ENCODE data around the gene DNAAF8.

DNAAF8 gene

DNA sequence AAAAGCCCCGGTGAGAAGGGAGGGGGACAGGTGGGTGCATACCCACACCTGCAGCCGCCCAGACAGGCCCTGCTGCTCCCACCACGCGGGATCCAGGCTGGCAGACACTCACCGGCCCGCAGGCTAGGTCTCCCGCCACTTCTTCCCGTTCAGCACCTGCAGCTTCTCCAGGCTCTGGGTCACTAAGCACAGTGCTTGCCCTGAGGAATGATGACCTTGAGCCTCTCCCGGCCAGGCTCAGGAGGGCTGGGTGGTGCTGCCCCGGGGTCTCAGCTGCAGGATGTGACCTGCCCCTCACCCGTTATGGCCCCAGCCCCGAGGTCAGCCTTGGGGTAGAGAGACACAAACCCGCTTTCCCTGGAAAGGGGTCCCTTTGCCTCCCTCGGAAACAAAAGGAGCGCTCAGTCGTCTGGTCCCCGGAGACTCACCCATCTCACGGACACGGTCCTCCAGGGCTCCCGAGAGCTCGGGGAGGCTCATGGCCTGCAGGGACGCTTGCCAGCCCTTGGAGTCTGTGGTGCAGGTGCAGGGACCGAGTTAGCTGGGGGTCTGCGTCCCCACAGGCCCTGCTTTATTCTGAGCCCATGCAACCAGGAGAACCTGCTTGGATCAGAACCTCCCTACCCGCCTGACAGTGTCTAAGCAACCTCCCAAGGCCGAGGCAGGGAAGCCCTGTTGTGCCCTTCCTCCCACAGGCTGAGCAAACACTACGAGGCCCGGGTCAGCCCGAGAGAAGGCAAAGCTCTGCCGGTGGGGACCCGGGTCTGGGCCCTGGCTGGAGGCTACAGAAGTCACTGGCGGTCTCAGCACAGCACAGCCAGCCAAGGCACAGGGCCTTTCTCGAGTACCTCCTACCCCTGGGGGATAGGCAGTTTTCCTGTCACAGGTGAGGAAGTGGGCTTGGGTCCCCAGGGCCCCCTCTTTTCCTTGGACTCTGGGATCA, 37.2 kb upstream of the DNAAF8 start:
- Histone ChIP-seq H3K4me2 (ENCODE audit: low read length) (no peak overlapping the region), H3K27me3 (ENCODE audit: control insufficient read depth, low read length) (no peaks in the 10 kb centered on the region), H3K4me3 (ENCODE audit: low read length) (no peak overlapping the region), H4K20me1 (ENCODE audit: control insufficient read depth, insufficient read depth, low read depth, low read length) (peaks cover 4% of the 10 kb centered on the region; the same call in 1 of the 2 replicates), H3K36me3 (ENCODE audit: control insufficient read depth, low read length) (peaks cover 38% of the 10 kb centered on the region), H3F3A (ENCODE audit: control insufficient read depth, insufficient read depth) (no peaks in the 10 kb centered on the region), H3K79me2 (ENCODE audit: control insufficient read depth, low read length) (peaks cover 16% of the 10 kb centered on the region), H3K4me1 (ENCODE audit: control insufficient read depth, low read length) (peaks cover 15% of the 10 kb centered on the region), H3K9me2 (replicated peaks; ENCODE audit: control insufficient read depth, low read length) (no peaks in the 10 kb centered on the region), H3K9me3 (ENCODE audit: control insufficient read depth, insufficient read depth, low read length) (no peaks in the 10 kb centered on the region), H3K27ac (ENCODE audit: low read depth, low read length) (no peak overlapping the region)
- TF ChIP-seq, protein P1, sequence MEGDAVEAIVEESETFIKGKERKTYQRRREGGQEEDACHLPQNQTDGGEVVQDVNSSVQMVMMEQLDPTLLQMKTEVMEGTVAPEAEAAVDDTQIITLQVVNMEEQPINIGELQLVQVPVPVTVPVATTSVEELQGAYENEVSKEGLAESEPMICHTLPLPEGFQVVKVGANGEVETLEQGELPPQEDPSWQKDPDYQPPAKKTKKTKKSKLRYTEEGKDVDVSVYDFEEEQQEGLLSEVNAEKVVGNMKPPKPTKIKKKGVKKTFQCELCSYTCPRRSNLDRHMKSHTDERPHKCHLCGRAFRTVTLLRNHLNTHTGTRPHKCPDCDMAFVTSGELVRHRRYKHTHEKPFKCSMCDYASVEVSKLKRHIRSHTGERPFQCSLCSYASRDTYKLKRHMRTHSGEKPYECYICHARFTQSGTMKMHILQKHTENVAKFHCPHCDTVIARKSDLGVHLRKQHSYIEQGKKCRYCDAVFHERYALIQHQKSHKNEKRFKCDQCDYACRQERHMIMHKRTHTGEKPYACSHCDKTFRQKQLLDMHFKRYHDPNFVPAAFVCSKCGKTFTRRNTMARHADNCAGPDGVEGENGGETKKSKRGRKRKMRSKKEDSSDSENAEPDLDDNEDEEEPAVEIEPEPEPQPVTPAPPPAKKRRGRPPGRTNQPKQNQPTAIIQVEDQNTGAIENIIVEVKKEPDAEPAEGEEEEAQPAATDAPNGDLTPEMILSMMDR (IDR thresholded peaks at IDR 0.05; ENCODE audit: low read depth, low read length, poor library complexity, severe bottlenecking): no peak
- no peak for TF ChIP-seq EZH2phosphoT487 (IDR thresholded peaks at IDR 0.05; ENCODE audit: borderline replicate concordance, low read length)

DNA sequence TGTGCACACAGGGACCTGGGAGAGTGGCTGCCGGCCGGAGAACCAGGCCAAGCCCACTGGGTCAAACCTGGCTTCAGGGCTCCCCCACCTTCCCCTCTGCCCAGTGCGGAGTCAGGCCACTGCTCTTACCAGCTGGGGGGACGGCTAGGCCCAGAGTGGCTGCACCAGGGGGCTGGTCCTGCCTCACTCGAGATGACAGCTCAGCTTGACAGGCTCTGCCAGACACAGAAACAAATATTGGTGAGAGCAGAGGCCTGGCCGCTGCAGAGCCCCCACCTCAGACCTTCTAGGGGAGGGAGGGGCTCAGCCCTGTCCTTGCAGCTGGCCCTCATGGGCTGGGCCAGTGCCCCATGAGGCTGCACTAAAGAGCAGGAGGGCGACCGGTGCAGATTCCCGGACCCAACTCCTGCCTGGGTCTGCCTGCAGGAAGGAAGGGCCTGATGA, 36.5 kb upstream of the DNAAF8 start:
- Histone ChIP-seq H4K20me1 (ENCODE audit: control insufficient read depth, insufficient read depth, low read depth, low read length) (peaks cover 4% of the 10 kb centered on the region; the same call in 1 of the 2 replicates), H3K36me3 (ENCODE audit: control insufficient read depth, low read length) (peaks cover 38% of the 10 kb centered on the region), H3F3A (ENCODE audit: control insufficient read depth, insufficient read depth) (no peaks in the 10 kb centered on the region), H3K9me3 (ENCODE audit: control insufficient read depth, insufficient read depth, low read length) (no peaks in the 10 kb centered on the region), H3K9me2 (replicated peaks; ENCODE audit: control insufficient read depth, low read length) (no peaks in the 10 kb centered on the region), H3K4me3 (ENCODE audit: low read length) (no peak overlapping the region), H3K79me2 (ENCODE audit: control insufficient read depth, low read length) (peaks cover 16% of the 10 kb centered on the region), H3K4me2 (ENCODE audit: low read length) (no peak overlapping the region), H3K27ac (ENCODE audit: low read depth, low read length) (no peak overlapping the region), H3K27me3 (ENCODE audit: control insufficient read depth, low read length) (no peaks in the 10 kb centered on the region), H3K4me1 (ENCODE audit: control insufficient read depth, low read length) (peaks cover 9% of the 10 kb centered on the region)
- TF ChIP-seq, protein P1 (IDR thresholded peaks at IDR 0.05; ENCODE audit: low read depth, low read length, poor library complexity, severe bottlenecking): no peak

DNA sequence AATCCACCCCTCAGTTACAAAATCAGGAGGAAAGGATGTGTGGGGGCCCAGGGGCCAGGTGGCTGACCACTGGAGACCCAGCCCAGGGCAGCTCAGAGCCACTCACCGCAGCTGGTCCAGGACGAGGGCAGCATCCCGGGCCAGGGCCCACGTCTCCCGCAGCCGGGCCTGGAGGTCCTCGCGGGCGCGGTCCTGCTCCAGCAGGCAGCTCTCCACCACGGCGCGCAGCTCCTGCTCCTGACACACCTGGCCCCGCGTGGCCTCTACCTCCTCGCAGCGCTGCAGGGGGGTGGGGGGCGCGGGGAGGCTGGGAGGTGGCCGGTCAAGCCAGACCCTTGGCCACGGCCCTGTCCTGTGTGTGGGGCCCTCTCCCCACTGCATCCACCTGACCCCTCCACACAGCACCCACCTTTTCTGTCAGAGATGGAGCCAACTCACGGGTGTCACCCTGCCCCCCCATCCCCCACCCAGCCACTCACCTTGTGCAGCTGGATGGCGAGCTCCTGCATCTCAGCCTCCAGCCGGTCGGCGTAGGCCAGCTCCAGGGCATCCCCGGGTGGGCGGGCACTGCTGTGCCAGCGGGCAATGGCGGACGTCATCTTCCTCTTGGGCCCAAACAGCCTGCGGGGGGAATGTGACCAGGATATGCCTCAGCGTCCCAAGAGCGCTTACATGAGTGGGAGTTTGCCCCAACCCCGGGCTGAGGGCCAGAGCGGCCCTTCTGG, 35.9 kb upstream of the DNAAF8 start:
- peaks cover 16% of the 10 kb centered on the region for H3K79me2 ChIP-seq (ENCODE audit: control insufficient read depth, low read length)
- H3K36me3 ChIP-seq (ENCODE audit: control insufficient read depth, low read length): peaks cover 38% of the 10 kb centered on the region
- H3K27me3 ChIP-seq (ENCODE audit: control insufficient read depth, low read length): no peaks in the 10 kb centered on the region
- TF ChIP-seq, protein P1 (IDR thresholded peaks at IDR 0.05; ENCODE audit: low read depth, low read length, poor library complexity, severe bottlenecking): no peak
- TF ChIP-seq EZH2phosphoT487 (IDR thresholded peaks at IDR 0.05; ENCODE audit: borderline replicate concordance, low read length): no peak
- no peak overlapping the region for H3K4me2 ChIP-seq (ENCODE audit: low read length)
- H3K27ac ChIP-seq (ENCODE audit: low read depth, low read length): no peak overlapping the region
- peaks cover 4% of the 10 kb centered on the region; the same call in 1 of the 2 replicates for H4K20me1 ChIP-seq (ENCODE audit: control insufficient read depth, insufficient read depth, low read depth, low read length)
- H3K9me3 ChIP-seq (ENCODE audit: control insufficient read depth, insufficient read depth, low read length): no peaks in the 10 kb centered on the region
- H3F3A ChIP-seq (ENCODE audit: control insufficient read depth, insufficient read depth): no peaks in the 10 kb centered on the region
- no peaks in the 10 kb centered on the region for H3K9me2 ChIP-seq (replicated peaks; ENCODE audit: control insufficient read depth, low read length)
- H3K4me1 ChIP-seq (ENCODE audit: control insufficient read depth, low read length): peaks cover 6% of the 10 kb centered on the region; the same call in 1 of the 2 replicates
- no peak overlapping the region for H3K4me3 ChIP-seq (ENCODE audit: low read length)

Measured in DOHH2 (cell line).